Trophoblast cell (in vitro differentiated cells and primary cell): ENCODE measurements around the gene DCAF5.

Experiments used
- DNase-seq, 2 donors: peaks; one replicate each; pipeline ENCODE4 v3.0.0-alpha.2; 2016
- H2AFZ ChIP-seq: 2 replicates; pipeline ENCODE4 v1.6.1; 2013; ENCODE audit warnings: low read length, moderate library complexity, mild to moderate bottlenecking; ENCODE audit not compliant: insufficient read depth, poor library complexity
- H2AK5ac ChIP-seq: 2 replicates; pipeline ENCODE4 v1.6.1; 2013; ENCODE audit warnings: mild to moderate bottlenecking, low read length
- H2BK120ac ChIP-seq: 2 replicates; pipeline ENCODE4 v1.6.1; 2013; ENCODE audit warnings: low read length, mild to moderate bottlenecking, moderate library complexity; ENCODE audit not compliant: insufficient read depth, poor library complexity
- H2BK12ac ChIP-seq: 2 replicates; pipeline ENCODE4 v1.6.1; 2013; ENCODE audit warnings: mild to moderate bottlenecking, low read length, moderate library complexity
- H2BK5ac ChIP-seq: 2 replicates; pipeline ENCODE4 v1.6.1; 2013; ENCODE audit warnings: low read length, low read depth, moderate library complexity, mild to moderate bottlenecking; ENCODE audit not compliant: poor library complexity
- H3K14ac ChIP-seq: 2 replicates; pipeline ENCODE4 v1.6.1; 2013; ENCODE audit warnings: mild to moderate bottlenecking, low read length
- H3K18ac ChIP-seq: 2 replicates; pipeline ENCODE4 v1.6.1; 2013; ENCODE audit warnings: mild to moderate bottlenecking, low read length
- H3K23ac ChIP-seq: 2 replicates; pipeline ENCODE4 v1.6.1; 2013; ENCODE audit warnings: low read length
- H3K27ac ChIP-seq: 2 replicates; pipeline ENCODE4 v1.5.1; 2013; ENCODE audit warnings: low read depth, mild to moderate bottlenecking, inconsistent platforms, low read length, moderate library complexity
- H3K27me3 ChIP-seq: 2 replicates; pipeline ENCODE4 v1.6.1; 2013; ENCODE audit warnings: inconsistent platforms, mild to moderate bottlenecking, low read length, moderate library complexity; ENCODE audit not compliant: insufficient read depth
- H3K36me3 ChIP-seq, 2 experiments: 1 replicate in 1 of 2; 2 replicates in 1 of 2; pipeline ENCODE4 v1.6.1; 2013; ENCODE audit warnings: low read length in 2 of 2, mild to moderate bottlenecking in 2 of 2, moderate library complexity in 1 of 2; ENCODE audit not compliant: insufficient read depth in 2 of 2, control insufficient read depth in 1 of 2
- H3K4ac ChIP-seq: 2 replicates; pipeline ENCODE4 v1.6.1; 2013; ENCODE audit warnings: low read depth, mild to moderate bottlenecking, low read length, moderate library complexity
- H3K4me1 ChIP-seq, 2 experiments: 1 replicate in 1 of 2; 2 replicates in 1 of 2; pipeline ENCODE4 v1.6.1; 2013; ENCODE audit warnings: low read length in 2 of 2, mild to moderate bottlenecking in 2 of 2, moderate library complexity in 1 of 2; ENCODE audit not compliant: insufficient read depth in 2 of 2, control insufficient read depth in 1 of 2
- H3K4me2 ChIP-seq: 2 replicates; pipeline ENCODE4 v1.6.1; 2013; ENCODE audit warnings: inconsistent platforms, mild to moderate bottlenecking, low read length, moderate library complexity
- H3K4me3 ChIP-seq: 2 replicates; pipeline ENCODE4 v1.5.1; 2013; ENCODE audit warnings: mild to moderate bottlenecking, low read depth, low read length, inconsistent platforms
- H3K79me1 ChIP-seq: one replicate; pipeline ENCODE4 v1.6.1; 2013; ENCODE audit warnings: low read length
- H3K79me2 ChIP-seq: 2 replicates; pipeline ENCODE4 v1.6.1; 2013; ENCODE audit warnings: low read length, mild to moderate bottlenecking; ENCODE audit not compliant: control insufficient read depth, insufficient read depth, poor library complexity
- H3K9ac ChIP-seq: 2 replicates; pipeline ENCODE4 v1.6.1; 2013; ENCODE audit warnings: mild to moderate bottlenecking, low read length
- H3K9me3 ChIP-seq: 2 replicates; pipeline ENCODE4 v1.6.1; 2013; ENCODE audit warnings: low read depth, mild to moderate bottlenecking, control low read depth, inconsistent platforms, low read length; ENCODE audit not compliant: insufficient read depth
- H4K12ac ChIP-seq: 2 replicates; pipeline ENCODE4 v1.6.1; 2013; ENCODE audit warnings: low read depth, mild to moderate bottlenecking, low read length, moderate library complexity
- H4K8ac ChIP-seq: 2 replicates; pipeline ENCODE4 v1.6.1; 2013; ENCODE audit warnings: low read depth, mild to moderate bottlenecking, low read length, moderate library complexity
- H4K91ac ChIP-seq: one replicate; pipeline ENCODE4 v1.6.1; 2013; ENCODE audit warnings: low read depth, mild to moderate bottlenecking, low read length, moderate library complexity
- WGBS: extraction: QIAGEN DNeasy Blood & Tissue Kit; methylation state at CpG from one replicate; pipeline ENCODE4 v1.1.7; 2013; ENCODE audit warnings: missing lambda C conversion rate; ENCODE audit not compliant: insufficient read length, insufficient coverage; ENCODE audit errors: extremely low coverage; 5-methylcytosine and 5-hydroxymethylcytosine counted together

Gene DCAF5

GRCh38 chr14:69088586-69088985 is 64.3 kb downstream of the DCAF5 start:
- Histone ChIP-seq H2BK5ac (no peak overlapping the region), H3K4me1 (peaks cover 14 to 28% of the 10 kb centered on the region in 2 experiments), H3K79me2 (peaks cover 2% of the 10 kb centered on the region), H3K27ac (peak overlapping the region; percentile 82), H4K8ac (no peak overlapping the region), H3K4me2 (no peak overlapping the region), H3K4me3 (no peak overlapping the region), H3K4ac (no peak overlapping the region), H3K9me3 (no peaks in the 10 kb centered on the region), H3K36me3 (peaks cover 0 to 2% of the 10 kb centered on the region in 2 experiments), H2BK12ac (no peak overlapping the region), H3K14ac (no peak overlapping the region), H2BK120ac (no peak overlapping the region), H3K23ac (no peak overlapping the region), H3K79me1 (peaks cover 38% of the 10 kb centered on the region), H3K27me3 (no peaks in the 10 kb centered on the region), H3K18ac (no peak overlapping the region), H2AK5ac (no peak overlapping the region), H3K9ac (no peak overlapping the region), H4K12ac (no peak overlapping the region), H4K91ac (no peak overlapping the region), H2AFZ (no peak overlapping the region)
- DNase-seq: peak; percentile 93 to 99
- WGBS: no CpG with 5 or more reads among the region's 1 CpG

DNA sequence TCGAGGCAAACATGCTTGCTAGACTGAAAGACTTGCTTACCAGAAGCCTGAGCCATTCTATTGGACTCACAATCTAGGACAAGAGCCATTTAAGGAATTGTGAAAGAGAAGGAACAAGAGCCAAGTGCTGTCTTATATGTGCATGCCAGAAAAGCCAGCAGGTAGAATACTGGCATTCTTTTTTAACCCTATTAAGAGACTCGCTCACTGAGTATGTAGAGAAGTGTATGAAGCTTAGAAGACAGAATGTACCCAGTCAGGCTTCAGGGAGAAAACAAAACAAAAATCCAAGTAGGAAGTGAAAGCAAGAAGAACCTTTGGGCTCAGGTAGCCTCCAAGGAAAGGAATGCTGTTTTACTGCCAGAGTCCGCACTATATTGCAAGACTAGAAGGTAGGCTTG is 65.9 kb downstream of the DCAF5 start:
- no peak overlapping the region for H4K91ac ChIP-seq
- no peak overlapping the region for H2AK5ac ChIP-seq
- H2AFZ ChIP-seq: no peak overlapping the region
- H3K4ac ChIP-seq: no peak overlapping the region
- no peak overlapping the region for H3K23ac ChIP-seq
- peaks cover 35% of the 10 kb centered on the region for H3K79me1 ChIP-seq
- H4K8ac ChIP-seq: no peak overlapping the region
- no peak overlapping the region for H3K14ac ChIP-seq
- H2BK5ac ChIP-seq: peak overlapping the region; percentile 95
- no CpG with 5 or more reads among the region's 3 CpGs for WGBS
- peaks cover 0 to 2% of the 10 kb centered on the region in 2 experiments for H3K36me3 ChIP-seq
- H3K4me2 ChIP-seq: no peak overlapping the region
- H3K4me3 ChIP-seq: no peak overlapping the region
- no peak overlapping the region for H3K9ac ChIP-seq
- H4K12ac ChIP-seq: no peak overlapping the region
- peak; percentile 41 to 83 for DNase-seq
- no peak overlapping the region for H2BK12ac ChIP-seq
- H3K79me2 ChIP-seq: peaks cover 4% of the 10 kb centered on the region
- H3K18ac ChIP-seq: no peak overlapping the region
- H2BK120ac ChIP-seq: peak overlapping the region; percentile 74
- no peaks in the 10 kb centered on the region for H3K27me3 ChIP-seq
- no peaks in the 10 kb centered on the region for H3K9me3 ChIP-seq
- peaks cover 17 to 30% of the 10 kb centered on the region in 2 experiments for H3K4me1 ChIP-seq
- H3K27ac ChIP-seq: peak overlapping the region; percentile 97

DNA sequence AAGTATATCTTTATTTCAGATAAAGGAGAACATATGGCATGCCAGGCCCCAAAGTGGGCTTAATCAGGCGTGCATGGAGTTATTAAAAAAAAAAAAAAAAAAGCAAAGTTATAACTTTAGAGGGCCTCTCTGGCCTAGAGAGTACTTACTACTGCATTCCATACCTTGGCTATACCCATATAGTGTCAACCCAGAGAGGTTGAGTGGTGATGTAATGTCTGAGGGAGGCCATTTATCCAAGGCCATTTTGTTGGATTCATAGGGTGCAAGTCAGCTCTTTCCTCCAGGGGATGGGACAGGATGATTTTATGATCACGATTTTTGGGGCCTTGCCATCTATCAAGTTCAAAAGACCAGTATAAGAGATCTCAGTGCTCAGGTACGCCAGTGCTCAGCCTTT is 66.4 kb downstream of the DCAF5 start:
- peak overlapping the region; percentile 66 for H4K8ac ChIP-seq
- H3K4me3 ChIP-seq: no peak overlapping the region
- H3K9me3 ChIP-seq: no peaks in the 10 kb centered on the region
- no peak overlapping the region for H3K23ac ChIP-seq
- peaks cover 32% of the 10 kb centered on the region for H3K79me1 ChIP-seq
- peak overlapping the region; percentile 97 for H3K27ac ChIP-seq
- H3K79me2 ChIP-seq: peaks cover 4% of the 10 kb centered on the region
- peak in 1 of 2 donors; percentile 53 for DNase-seq
- H3K4me2 ChIP-seq: no peak overlapping the region
- H3K18ac ChIP-seq: no peak overlapping the region
- no peak overlapping the region for H3K9ac ChIP-seq
- no peak overlapping the region for H2AFZ ChIP-seq
- peak overlapping the region; percentile 42 for H2BK12ac ChIP-seq
- no CpG with 5 or more reads among the region's 3 CpGs for WGBS
- H3K14ac ChIP-seq: peak overlapping the region; percentile 53
- H4K91ac ChIP-seq: no peak overlapping the region
- no peak overlapping the region for H4K12ac ChIP-seq
- H3K27me3 ChIP-seq: no peaks in the 10 kb centered on the region
- H3K36me3 ChIP-seq: peaks cover 0 to 2% of the 10 kb centered on the region in 2 experiments
- H2AK5ac ChIP-seq: peak overlapping the region; percentile 49
- H3K4ac ChIP-seq: peak overlapping the region; percentile 19
- peak overlapping the region; percentile 95 for H2BK5ac ChIP-seq
- peak overlapping the region; percentile 74 for H2BK120ac ChIP-seq
- peaks cover 14 to 27% of the 10 kb centered on the region in 2 experiments for H3K4me1 ChIP-seq

GRCh38 chr14:69084023-69084422 is 68.9 kb downstream of the DCAF5 start:
- Histone ChIP-seq H3K9ac (no peak overlapping the region), H4K12ac (no peak overlapping the region), H2BK5ac (peak overlapping the region; percentile 63), H2BK12ac (peak overlapping the region; percentile 44), H3K4me3 (no peak overlapping the region), H3K4me2 (no peak overlapping the region), H3K36me3 (peaks cover 0 to 2% of the 10 kb centered on the region in 2 experiments), H3K79me2 (peaks cover 4% of the 10 kb centered on the region), H2AK5ac (no peak overlapping the region), H3K27me3 (no peaks in the 10 kb centered on the region), H2AFZ (no peak overlapping the region), H3K27ac (peak overlapping the region; percentile 46), H2BK120ac (peak overlapping the region; percentile 30), H3K79me1 (peaks cover 39% of the 10 kb centered on the region), H4K91ac (no peak overlapping the region), H3K9me3 (no peaks in the 10 kb centered on the region), H3K4me1 (peaks cover 16 to 24% of the 10 kb centered on the region in 2 experiments), H4K8ac (no peak overlapping the region), H3K4ac (no peak overlapping the region), H3K14ac (no peak overlapping the region), H3K23ac (no peak overlapping the region), H3K18ac (no peak overlapping the region)
- no CpG with 5 or more reads among the region's 4 CpGs for WGBS
- peak in 1 of 2 donors; percentile 44 for DNase-seq
